HEK293 (cell line): ENCODE measurements around the gene KBTBD2.

Experiments
- AEBP2 ChIP-seq: fragments of 450-650 bp; formaldehyde crosslinking; IDR thresholded peaks from 2 replicates; pipeline ENCODE4 v1.5.1; 2016; ENCODE audit warnings: missing biosample characterization, missing genetic modification characterization, borderline replicate concordance
- BCL6B ChIP-seq: fragments of 450-650 bp; formaldehyde crosslinking; IDR thresholded peaks from 2 replicates; pipeline ENCODE4 v1.5.1; 2017; ENCODE audit warnings: missing biosample characterization, missing genetic modification characterization
- GLIS1 ChIP-seq: fragments of 450-650 bp; formaldehyde crosslinking; IDR thresholded peaks from 2 replicates; pipeline ENCODE4 v1.5.1; 2016; ENCODE audit warnings: missing biosample characterization, missing genetic modification characterization
- HOXD13 ChIP-seq: sonication (generic); formaldehyde crosslinking; IDR thresholded peaks from 2 replicates; pipeline ENCODE4 v1.8.0; 2022; ENCODE audit warnings: missing genetic modification reagents, borderline replicate concordance
- KLF1 ChIP-seq: fragments of 450-650 bp; formaldehyde crosslinking; IDR thresholded peaks from 2 replicates; pipeline ENCODE4 v1.5.1; 2016; ENCODE audit warnings: missing biosample characterization, missing genetic modification characterization
- KLF17 ChIP-seq: fragments of 450-650 bp; formaldehyde crosslinking; IDR thresholded peaks from 2 replicates; pipeline ENCODE4 v1.5.1; 2016; ENCODE audit warnings: missing biosample characterization, missing genetic modification characterization
- KLF7 ChIP-seq: fragments of 450-650 bp; formaldehyde crosslinking; IDR thresholded peaks from 2 replicates; pipeline ENCODE4 v1.5.1; 2016; ENCODE audit warnings: missing biosample characterization, missing genetic modification characterization, borderline replicate concordance
- KLF8 ChIP-seq: fragments of 450-650 bp; formaldehyde crosslinking; IDR thresholded peaks from 2 replicates; pipeline ENCODE4 v1.5.1; 2016; ENCODE audit warnings: missing biosample characterization, missing genetic modification characterization
- KLF9 ChIP-seq: fragments of 450-650 bp; formaldehyde crosslinking; IDR thresholded peaks from 2 replicates; pipeline ENCODE4 v1.5.1; 2016; ENCODE audit warnings: missing biosample characterization, missing genetic modification characterization, low read depth
- PRDM10 ChIP-seq: fragments of 450-650 bp; formaldehyde crosslinking; IDR thresholded peaks from 2 replicates; pipeline ENCODE4 v1.5.1; 2016; ENCODE audit warnings: missing biosample characterization, missing genetic modification characterization
- REPIN1 ChIP-seq: fragments of 450-650 bp; formaldehyde crosslinking; IDR thresholded peaks from 2 replicates; pipeline ENCODE4 v1.5.1; 2017; ENCODE audit warnings: missing biosample characterization, missing genetic modification characterization, low read depth
- SCRT1 ChIP-seq: fragments of 450-650 bp; formaldehyde crosslinking; IDR thresholded peaks from 2 replicates; pipeline ENCODE4 v1.5.1; 2016; ENCODE audit warnings: missing biosample characterization, missing genetic modification characterization, borderline replicate concordance
- SETDB1 ChIP-seq: IDR thresholded peaks from one replicate; pipeline ENCODE4 v1.6.1; 2017; ENCODE audit warnings: mild to moderate bottlenecking, low read length, moderate library complexity, mixed read lengths; ENCODE audit not compliant: insufficient read length
- SP2 ChIP-seq: fragments of 450-650 bp; formaldehyde crosslinking; IDR thresholded peaks from 2 replicates; pipeline ENCODE4 v1.5.1; 2016; ENCODE audit warnings: missing biosample characterization, missing genetic modification characterization
- ZNF211 ChIP-seq: fragments of 450-650 bp; formaldehyde crosslinking; IDR thresholded peaks from 2 replicates; pipeline ENCODE4 v1.5.1; 2016; ENCODE audit warnings: low read depth, missing biosample characterization, missing genetic modification characterization
- ZNF518A ChIP-seq: fragments of 450-650 bp; formaldehyde crosslinking; conservative IDR thresholded peaks from 2 replicates; pipeline ENCODE4 v1.5.1; 2016; ENCODE audit warnings: low read depth, missing biosample characterization, missing genetic modification characterization
- ZNF571 ChIP-seq: fragments of 450-650 bp; formaldehyde crosslinking; IDR thresholded peaks from 2 replicates; pipeline ENCODE4 v1.5.0; 2017; ENCODE audit warnings: missing biosample characterization, missing genetic modification characterization
- ZNF610 ChIP-seq: fragments of 450-650 bp; formaldehyde crosslinking; IDR thresholded peaks from 2 replicates; pipeline ENCODE4 v1.5.1; 2016; ENCODE audit warnings: missing biosample characterization, missing genetic modification characterization, borderline replicate concordance
- ZNF639 ChIP-seq: fragments of 450-650 bp; formaldehyde crosslinking; IDR thresholded peaks from 2 replicates; pipeline ENCODE4 v1.5.1; 2016; ENCODE audit warnings: missing biosample characterization, missing genetic modification characterization
- ZNF654 ChIP-seq: fragments of 450-650 bp; formaldehyde crosslinking; IDR thresholded peaks from 2 replicates; pipeline ENCODE4 v1.5.1; 2016; ENCODE audit warnings: low read depth, missing biosample characterization, missing genetic modification characterization
- ZNF707 ChIP-seq: fragments of 450-650 bp; formaldehyde crosslinking; IDR thresholded peaks from 2 replicates; pipeline ENCODE4 v1.5.1; 2016; ENCODE audit warnings: missing biosample characterization, missing genetic modification characterization
- ZNF777 ChIP-seq: fragments of 450-650 bp; formaldehyde crosslinking; IDR thresholded peaks from 2 replicates; pipeline ENCODE4 v1.5.1; 2017; ENCODE audit warnings: missing biosample characterization, missing genetic modification characterization, borderline replicate concordance
- ZSCAN23 ChIP-seq: fragments of 450-650 bp; formaldehyde crosslinking; IDR thresholded peaks from 2 replicates; pipeline ENCODE4 v1.5.1; 2016; ENCODE audit warnings: missing biosample characterization, missing genetic modification characterization
- ZSCAN30 ChIP-seq: fragments of 450-650 bp; IDR thresholded peaks from 2 replicates; pipeline ENCODE4 v1.5.1; 2018; ENCODE audit warnings: missing biosample characterization, mild to moderate bottlenecking, missing genetic modification characterization, moderate library complexity

KBTBD2 gene

GRCh38 chr7:32905175-32905662 lies 13.7 kb upstream of the KBTBD2 start (continued):
- TF ChIP-seq SP2 (tag by site-specific recombination), result 0 out of 2 replicates have a peak, but pooled peaks have one; percentile 15
- no peak for TF ChIP-seq GLIS1 (tag by site-specific recombination)
- TF ChIP-seq ZNF610 (tag by site-specific recombination), result no peak
- TF ChIP-seq HOXD13 (CRISPR knock-in tag), result no peak
- no peak for TF ChIP-seq SETDB1
- no peak for TF ChIP-seq ZNF639
- TF ChIP-seq ZNF518A (tag by site-specific recombination), result no peak
- TF ChIP-seq KLF7 (tag by site-specific recombination), result no peak
- no peak for TF ChIP-seq SCRT1 (tag by site-specific recombination)
- no peak for TF ChIP-seq ZNF777 (tag by site-specific recombination)
- no peak for TF ChIP-seq AEBP2 (tag by site-specific recombination)
- no peak for TF ChIP-seq KLF1
- 0 out of 2 replicates have a peak, but pooled peaks have one; percentile 18 for TF ChIP-seq PRDM10 (tag by site-specific recombination)
- TF ChIP-seq KLF8 (tag by site-specific recombination), result no peak
- TF ChIP-seq REPIN1 (tag by site-specific recombination), result no peak
- TF ChIP-seq ZNF707 (tag by site-specific recombination), result peak; percentile 48; the same call in 1 of the 2 replicates
- no peak for TF ChIP-seq ZNF654 (tag by site-specific recombination)
- no peak for TF ChIP-seq KLF17 (tag by site-specific recombination)
- no peak for TF ChIP-seq ZNF571 (tag by site-specific recombination)
- TF ChIP-seq ZSCAN23 (tag by site-specific recombination), result no peak
- no peak for TF ChIP-seq ZNF211 (tag by site-specific recombination)
- peak; percentile 83 for TF ChIP-seq BCL6B (tag by site-specific recombination)
- TF ChIP-seq ZSCAN30, result no peak
- peak; percentile 62; the same call in 1 of the 2 replicates for TF ChIP-seq KLF9 (tag by site-specific recombination)
